ENCODE results near the gene TP53BP2. TPM values are rescaled to one million over a fixed set of nuclear protein-coding genes. Genes with fewer than 3 reads are reported as not detected.

Gene TP53BP2
- total RNA-seq, 1 donor from 2014 or later: 47.4 TPM

DNA sequence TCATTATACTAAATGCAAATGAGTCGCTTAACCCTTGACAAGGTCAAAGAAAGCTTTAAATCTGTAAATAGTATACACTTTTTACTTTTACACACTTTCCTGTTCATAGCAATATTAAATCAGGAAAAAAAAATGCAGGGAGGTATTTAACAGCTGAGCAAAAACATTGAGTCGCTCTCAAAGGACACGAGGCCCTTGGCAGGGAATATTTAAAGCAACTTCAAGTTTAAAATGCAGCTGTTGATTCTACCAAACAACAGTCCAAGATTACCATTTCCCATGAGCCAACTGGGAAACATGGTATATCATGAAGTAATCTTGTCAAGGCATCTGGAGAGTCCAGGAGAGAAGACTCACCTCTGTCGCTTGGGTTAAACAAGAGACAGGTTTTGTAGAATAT is 70.7 kb downstream of the TP53BP2 start:
- H3K36me3 Mint-ChIP-seq (ENCODE audit: low read depth): peaks cover 37% of the 10 kb centered on the region
- H3K27me3 Mint-ChIP-seq (ENCODE audit: low read depth): no peaks in the 10 kb centered on the region
- DNase-seq (ENCODE audit: low spot score): no peak
- TF ChIP-seq, protein P1, sequence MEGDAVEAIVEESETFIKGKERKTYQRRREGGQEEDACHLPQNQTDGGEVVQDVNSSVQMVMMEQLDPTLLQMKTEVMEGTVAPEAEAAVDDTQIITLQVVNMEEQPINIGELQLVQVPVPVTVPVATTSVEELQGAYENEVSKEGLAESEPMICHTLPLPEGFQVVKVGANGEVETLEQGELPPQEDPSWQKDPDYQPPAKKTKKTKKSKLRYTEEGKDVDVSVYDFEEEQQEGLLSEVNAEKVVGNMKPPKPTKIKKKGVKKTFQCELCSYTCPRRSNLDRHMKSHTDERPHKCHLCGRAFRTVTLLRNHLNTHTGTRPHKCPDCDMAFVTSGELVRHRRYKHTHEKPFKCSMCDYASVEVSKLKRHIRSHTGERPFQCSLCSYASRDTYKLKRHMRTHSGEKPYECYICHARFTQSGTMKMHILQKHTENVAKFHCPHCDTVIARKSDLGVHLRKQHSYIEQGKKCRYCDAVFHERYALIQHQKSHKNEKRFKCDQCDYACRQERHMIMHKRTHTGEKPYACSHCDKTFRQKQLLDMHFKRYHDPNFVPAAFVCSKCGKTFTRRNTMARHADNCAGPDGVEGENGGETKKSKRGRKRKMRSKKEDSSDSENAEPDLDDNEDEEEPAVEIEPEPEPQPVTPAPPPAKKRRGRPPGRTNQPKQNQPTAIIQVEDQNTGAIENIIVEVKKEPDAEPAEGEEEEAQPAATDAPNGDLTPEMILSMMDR (IDR thresholded peaks at IDR 0.05): no peak
- H3K9me3 Mint-ChIP-seq (ENCODE audit: low read depth): no peaks in the 10 kb centered on the region
- H3K4me3 Mint-ChIP-seq (ENCODE audit: unreplicated experiment): no peak overlapping the region
- H3K27ac Mint-ChIP-seq (ENCODE audit: unreplicated experiment): no peak overlapping the region
- peaks cover 46% of the 10 kb centered on the region for H3K4me1 Mint-ChIP-seq (ENCODE audit: low read depth)

DNA sequence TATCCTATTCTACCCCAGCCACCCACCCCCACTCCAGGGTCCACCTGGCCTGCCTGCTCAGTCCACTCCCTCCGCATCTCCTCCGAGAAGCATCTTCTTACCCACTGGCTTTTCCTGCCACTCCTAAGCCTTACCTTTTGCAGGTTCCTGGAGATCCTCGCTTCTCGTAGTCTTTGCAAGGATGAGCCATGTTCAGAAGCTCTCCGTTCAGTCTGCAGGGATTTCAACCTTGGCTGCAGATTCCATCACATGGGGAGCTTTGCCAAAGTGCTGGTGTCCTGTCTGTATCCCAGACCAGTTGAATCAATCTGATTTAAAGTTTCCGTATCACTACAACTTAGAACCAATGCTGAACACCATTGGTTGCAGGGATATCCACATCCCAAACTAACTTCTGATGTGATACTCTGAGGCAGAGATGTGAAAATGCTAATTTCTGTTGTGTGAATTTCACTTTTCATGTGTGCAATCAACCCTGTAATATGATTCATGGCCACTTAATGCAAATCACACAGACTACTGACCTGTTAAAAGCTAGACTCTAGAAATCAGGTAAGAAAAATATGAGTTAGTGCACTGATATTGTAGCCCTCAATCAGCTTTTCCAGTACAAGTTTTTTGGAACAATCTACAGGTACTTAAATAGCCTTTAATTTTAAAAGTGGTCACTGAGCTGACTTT is 71.5 kb downstream of the TP53BP2 start:
- no peak for DNase-seq (ENCODE audit: low spot score)
- Mint-ChIP-seq H3K4me1 (ENCODE audit: low read depth) (peaks cover 46% of the 10 kb centered on the region), H3K9me3 (ENCODE audit: low read depth) (no peaks in the 10 kb centered on the region), H3K27ac (ENCODE audit: unreplicated experiment) (no peak overlapping the region), H3K4me3 (ENCODE audit: unreplicated experiment) (no peak overlapping the region), H3K27me3 (ENCODE audit: low read depth) (no peaks in the 10 kb centered on the region), H3K36me3 (ENCODE audit: low read depth) (peaks cover 43% of the 10 kb centered on the region)
- TF ChIP-seq, protein P1 (IDR thresholded peaks at IDR 0.05): no peak

DNA sequence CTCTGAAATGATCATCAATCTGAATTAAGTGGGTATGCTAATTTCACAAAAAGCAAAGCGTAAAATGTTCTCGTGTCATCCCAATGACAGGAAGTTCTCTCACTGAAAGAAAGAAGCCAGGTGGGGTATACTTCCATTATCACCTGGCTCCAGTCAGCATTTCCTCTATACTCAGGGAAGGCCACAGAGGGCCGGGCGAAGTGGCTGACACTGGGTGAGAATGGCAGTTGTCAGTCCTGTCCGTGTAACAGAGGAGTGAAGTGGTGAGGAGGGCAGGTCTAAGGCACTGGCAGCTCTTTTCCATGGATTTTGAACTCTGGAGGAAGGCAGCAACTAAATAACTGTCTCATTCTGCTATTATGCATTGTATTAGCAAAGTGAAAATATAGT is 73.0 kb downstream of the TP53BP2 start:
- H3K4me3 Mint-ChIP-seq (ENCODE audit: unreplicated experiment): no peak overlapping the region
- H3K27ac Mint-ChIP-seq (ENCODE audit: unreplicated experiment): peak overlapping the region; percentile 86
- H3K4me1 Mint-ChIP-seq (ENCODE audit: low read depth): peaks cover 46% of the 10 kb centered on the region
- no peak for DNase-seq (ENCODE audit: low spot score)
- TF ChIP-seq, protein P1 (IDR thresholded peaks at IDR 0.05): no peak
- H3K36me3 Mint-ChIP-seq (ENCODE audit: low read depth): peaks cover 41% of the 10 kb centered on the region
- H3K9me3 Mint-ChIP-seq (ENCODE audit: low read depth): no peaks in the 10 kb centered on the region
- no peaks in the 10 kb centered on the region for H3K27me3 Mint-ChIP-seq (ENCODE audit: low read depth)

GRCh38 chr1:223771814-223772770 is 73.7 kb downstream of the TP53BP2 start:
- Mint-ChIP-seq H3K4me1 (ENCODE audit: low read depth) (peaks cover 41% of the 10 kb centered on the region), H3K9me3 (ENCODE audit: low read depth) (no peaks in the 10 kb centered on the region), H3K36me3 (ENCODE audit: low read depth) (peaks cover 36% of the 10 kb centered on the region), H3K27me3 (ENCODE audit: low read depth) (no peaks in the 10 kb centered on the region), H3K27ac (ENCODE audit: unreplicated experiment) (peak overlapping the region; percentile 86), H3K4me3 (ENCODE audit: unreplicated experiment) (no peak overlapping the region)
- no peak for DNase-seq (ENCODE audit: low spot score)
- TF ChIP-seq, protein P1 (IDR thresholded peaks at IDR 0.05): no peak

DNA sequence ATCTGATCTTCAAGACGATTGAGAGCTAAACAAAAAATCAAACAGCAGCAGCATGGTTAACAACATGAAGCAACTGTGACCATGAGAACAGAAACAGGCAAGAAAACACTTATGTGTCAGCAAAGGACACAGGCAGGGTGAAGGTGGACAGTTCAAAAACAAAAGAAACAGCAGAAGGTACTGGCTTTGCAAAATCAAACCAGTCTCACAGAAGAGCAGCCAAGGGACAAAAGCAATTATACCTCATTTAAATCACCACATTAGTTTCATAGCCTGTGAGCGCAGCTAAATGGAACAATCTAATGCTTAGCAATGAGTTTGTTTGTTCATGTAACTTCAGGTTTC is 74.3 kb downstream of the TP53BP2 start:
- no peaks in the 10 kb centered on the region for H3K27me3 Mint-ChIP-seq (ENCODE audit: low read depth)
- H3K36me3 Mint-ChIP-seq (ENCODE audit: low read depth): peaks cover 34% of the 10 kb centered on the region
- peaks cover 39% of the 10 kb centered on the region for H3K4me1 Mint-ChIP-seq (ENCODE audit: low read depth)
- H3K9me3 Mint-ChIP-seq (ENCODE audit: low read depth): no peaks in the 10 kb centered on the region
- no peak for DNase-seq (ENCODE audit: low spot score)
- TF ChIP-seq, protein P1 (IDR thresholded peaks at IDR 0.05): no peak
- peak overlapping the region; percentile 86 for H3K27ac Mint-ChIP-seq (ENCODE audit: unreplicated experiment)
- no peak overlapping the region for H3K4me3 Mint-ChIP-seq (ENCODE audit: unreplicated experiment)

Data from chondrocyte (in vitro differentiated cells).